Nephron (organoid): ENCODE measurements around the gene CASK.

ENCODE experiments used
- H3K27ac Mint-ChIP-seq, 3 experiments: 2 replicates each; pipeline ENCODE4 v1.8.0; 2020; ENCODE audit warnings: mixed read lengths in 3 of 3, mild to moderate bottlenecking in 2 of 3, moderate library complexity in 1 of 3
- H3K27me3 Mint-ChIP-seq: 2 replicates; pipeline ENCODE4 v1.8.0; 2021; ENCODE audit warnings: low read depth, mild to moderate bottlenecking, moderate library complexity, mixed read lengths
- H3K36me3 Mint-ChIP-seq: 2 replicates; pipeline ENCODE4 v1.8.0; 2020; ENCODE audit warnings: low read depth, mixed read lengths
- H3K4me1 Mint-ChIP-seq: 2 replicates; pipeline ENCODE4 v1.8.0; 2020; ENCODE audit warnings: mixed read lengths
- H3K4me3 Mint-ChIP-seq, 3 experiments: 2 replicates each; pipeline ENCODE4 v1.8.0; 2020; ENCODE audit warnings: mild to moderate bottlenecking in 3 of 3, mixed read lengths in 3 of 3, moderate library complexity in 2 of 3
- H3K9me3 Mint-ChIP-seq: 2 replicates; pipeline ENCODE4 v1.8.0; 2020; ENCODE audit warnings: mixed read lengths
- CTCF ChIP-seq, 3 experiments: fragments of 200-600 bp; sonication (generic); IDR thresholded peaks; one replicate each; pipeline ENCODE4 v1.5.0; 2021; ENCODE audit warnings: antibody characterized with exemption in 3 of 3; ENCODE audit not compliant: unreplicated experiment in 3 of 3

Gene CASK

GRCh38 chrX:41958861-41959260 is 35.5 kb upstream of the CASK start:
- H3K27ac Mint-ChIP-seq: no peak overlapping the region
- no peaks in the 10 kb centered on the region for H3K4me1 Mint-ChIP-seq
- H3K36me3 Mint-ChIP-seq: no peaks in the 10 kb centered on the region
- H3K4me3 Mint-ChIP-seq: no peak overlapping the region
- H3K9me3 Mint-ChIP-seq: peaks cover 7% of the 10 kb centered on the region
- peaks cover 4% of the 10 kb centered on the region for H3K27me3 Mint-ChIP-seq
- TF ChIP-seq CTCF (IDR thresholded peaks at IDR 0.05; ENCODE audit: unreplicated experiment in 3 of 3): no peak

DNA sequence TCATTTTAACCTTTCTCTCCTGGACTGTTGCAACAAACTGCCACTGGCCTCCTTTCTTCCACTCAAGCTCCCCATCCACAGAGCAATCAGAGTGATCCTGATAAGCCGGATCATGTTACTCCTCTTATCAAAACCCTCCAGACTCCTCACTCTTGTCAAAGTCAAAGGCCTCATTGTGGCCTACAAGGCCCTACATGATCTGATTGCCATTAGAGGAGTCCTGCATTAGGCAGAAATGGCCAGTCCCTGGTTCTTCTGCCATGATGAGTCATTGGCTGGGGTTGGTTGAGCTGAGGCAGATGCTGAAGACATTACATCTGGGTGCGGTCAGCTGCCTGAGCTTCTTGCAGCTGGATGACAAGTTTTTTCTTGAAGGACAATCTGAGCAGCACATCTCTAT is 32.7 kb upstream of the CASK start:
- H3K9me3 Mint-ChIP-seq: peaks cover 3% of the 10 kb centered on the region
- peaks cover 4% of the 10 kb centered on the region for H3K27me3 Mint-ChIP-seq
- no peaks in the 10 kb centered on the region for H3K36me3 Mint-ChIP-seq
- no peak overlapping the region for H3K4me3 Mint-ChIP-seq
- H3K27ac Mint-ChIP-seq: no peak overlapping the region
- no peak for TF ChIP-seq CTCF (IDR thresholded peaks at IDR 0.05; ENCODE audit: unreplicated experiment in 3 of 3)
- H3K4me1 Mint-ChIP-seq: no peaks in the 10 kb centered on the region

GRCh38 chrX:41952102-41952501 is 28.7 kb upstream of the CASK start:
- TF ChIP-seq CTCF (IDR thresholded peaks at IDR 0.05; ENCODE audit: unreplicated experiment in 3 of 3): no peak
- Mint-ChIP-seq H3K27me3 (no peaks in the 10 kb centered on the region), H3K4me3 (no peak overlapping the region), H3K4me1 (no peaks in the 10 kb centered on the region), H3K36me3 (no peaks in the 10 kb centered on the region), H3K27ac (no peak overlapping the region), H3K9me3 (no peaks in the 10 kb centered on the region)

- Mint-ChIP-seq H3K27ac (no peak overlapping the region), H3K36me3 (no peaks in the 10 kb centered on the region), H3K4me1 (no peaks in the 10 kb centered on the region), H3K9me3 (no peaks in the 10 kb centered on the region), H3K4me3 (no peak overlapping the region), H3K27me3 (no peaks in the 10 kb centered on the region)
- TF ChIP-seq CTCF (IDR thresholded peaks at IDR 0.05; ENCODE audit: unreplicated experiment in 3 of 3): no peak
Observed at GRCh38 chrX:41946989-41947612, 23.7 kb upstream of the CASK start.

DNA sequence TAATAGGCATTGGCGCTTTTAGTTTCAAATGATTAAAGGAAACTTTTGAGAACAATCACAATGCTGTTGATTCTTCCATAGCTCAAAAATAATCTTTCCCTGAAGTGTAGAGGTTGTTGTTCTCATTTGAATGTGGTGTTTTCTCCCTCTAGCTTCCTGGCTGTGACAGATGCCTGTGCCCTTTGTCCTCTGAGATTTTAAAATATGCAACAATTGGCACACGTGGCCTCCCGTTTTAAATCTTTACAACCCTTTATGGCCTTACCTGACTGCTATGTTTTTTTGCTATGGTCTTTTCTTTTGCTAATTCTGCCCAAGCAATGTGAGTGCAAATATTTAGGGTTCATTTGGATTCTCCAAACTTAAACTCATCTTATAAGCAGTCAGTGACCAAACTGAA is 22.9 kb upstream of the CASK start:
- TF ChIP-seq CTCF (IDR thresholded peaks at IDR 0.05; ENCODE audit: unreplicated experiment in 3 of 3): no peak
- Mint-ChIP-seq H3K36me3 (no peaks in the 10 kb centered on the region), H3K4me3 (no peak overlapping the region), H3K4me1 (no peaks in the 10 kb centered on the region), H3K9me3 (no peaks in the 10 kb centered on the region), H3K27ac (peak overlapping the region in 1 of 3 experiments; percentile 27), H3K27me3 (no peaks in the 10 kb centered on the region)

- TF ChIP-seq CTCF (IDR thresholded peaks at IDR 0.05; ENCODE audit: unreplicated experiment in 3 of 3): no peak
- Mint-ChIP-seq H3K4me3 (no peak overlapping the region), H3K27ac (peak overlapping the region in 1 of 3 experiments; percentile 3), H3K4me1 (no peaks in the 10 kb centered on the region), H3K9me3 (peaks cover 3% of the 10 kb centered on the region), H3K36me3 (no peaks in the 10 kb centered on the region), H3K27me3 (no peaks in the 10 kb centered on the region)
Observed at GRCh38 chrX:41935832-41936231, 12.5 kb upstream of the CASK start.
